GM04503 (cell line): Measurements from ENCODE around the gene ACOT7.

Experiments
- DNase-seq: peaks from one replicate; pipeline ENCODE4 v3.0.0-alpha.2; 2012; ENCODE audit warnings: low read depth

ACOT7 gene

DNA sequence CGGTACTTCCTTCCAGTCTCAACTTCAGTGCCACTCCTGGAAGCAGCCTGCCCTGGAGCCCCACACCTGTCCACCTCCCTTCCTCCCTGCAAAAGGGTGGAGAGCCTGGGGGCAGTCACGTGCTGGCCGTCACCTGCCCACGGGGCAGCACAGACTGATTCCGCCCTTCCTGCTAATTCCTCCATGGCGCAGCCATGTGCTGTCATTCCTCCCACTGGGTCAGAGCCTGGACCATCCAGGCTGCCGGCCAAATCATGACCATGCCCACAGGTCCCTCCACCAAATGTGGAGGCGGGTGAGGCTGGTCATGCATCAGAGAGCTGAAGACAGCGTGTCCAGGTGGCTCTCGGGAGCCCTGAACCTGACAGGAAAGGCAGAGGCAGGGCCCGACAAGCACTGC is 108.2 kb downstream of the ACOT7 start:
- no peak for DNase-seq

DNA sequence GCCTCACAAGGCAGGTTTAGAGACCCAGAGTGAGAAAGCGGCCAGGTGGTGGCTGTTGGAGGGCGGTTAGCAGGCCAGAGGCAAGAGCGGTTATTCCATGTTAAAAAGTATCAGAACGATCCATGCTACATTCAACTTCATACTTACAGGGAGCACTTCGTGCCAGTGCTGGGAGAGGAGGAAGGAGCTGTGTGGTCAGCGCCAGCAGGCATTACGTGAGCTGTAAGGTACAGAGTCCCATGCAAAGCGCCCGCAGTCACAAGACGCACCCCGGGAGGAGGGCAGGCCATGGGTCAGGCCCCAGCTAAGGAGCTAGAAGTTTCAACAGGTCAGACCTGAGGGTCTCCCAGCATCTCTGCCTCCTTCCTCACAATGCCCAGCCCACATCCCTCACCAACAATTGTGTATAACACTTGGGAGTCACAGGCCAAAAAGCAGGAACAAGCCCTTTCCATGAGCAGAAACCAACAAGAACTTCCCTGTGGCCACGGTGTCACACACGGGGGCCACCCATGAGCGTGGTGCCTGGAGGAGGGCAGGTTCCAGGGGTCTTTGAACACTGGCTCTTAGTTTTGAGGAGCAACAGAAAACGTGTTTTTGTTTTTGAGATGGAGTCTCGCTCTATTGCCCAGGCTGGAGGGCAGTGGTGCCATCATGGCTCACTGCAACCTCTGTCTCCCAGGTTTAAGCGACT is 110.8 kb downstream of the ACOT7 start:
- DNase-seq: no peak

DNA sequence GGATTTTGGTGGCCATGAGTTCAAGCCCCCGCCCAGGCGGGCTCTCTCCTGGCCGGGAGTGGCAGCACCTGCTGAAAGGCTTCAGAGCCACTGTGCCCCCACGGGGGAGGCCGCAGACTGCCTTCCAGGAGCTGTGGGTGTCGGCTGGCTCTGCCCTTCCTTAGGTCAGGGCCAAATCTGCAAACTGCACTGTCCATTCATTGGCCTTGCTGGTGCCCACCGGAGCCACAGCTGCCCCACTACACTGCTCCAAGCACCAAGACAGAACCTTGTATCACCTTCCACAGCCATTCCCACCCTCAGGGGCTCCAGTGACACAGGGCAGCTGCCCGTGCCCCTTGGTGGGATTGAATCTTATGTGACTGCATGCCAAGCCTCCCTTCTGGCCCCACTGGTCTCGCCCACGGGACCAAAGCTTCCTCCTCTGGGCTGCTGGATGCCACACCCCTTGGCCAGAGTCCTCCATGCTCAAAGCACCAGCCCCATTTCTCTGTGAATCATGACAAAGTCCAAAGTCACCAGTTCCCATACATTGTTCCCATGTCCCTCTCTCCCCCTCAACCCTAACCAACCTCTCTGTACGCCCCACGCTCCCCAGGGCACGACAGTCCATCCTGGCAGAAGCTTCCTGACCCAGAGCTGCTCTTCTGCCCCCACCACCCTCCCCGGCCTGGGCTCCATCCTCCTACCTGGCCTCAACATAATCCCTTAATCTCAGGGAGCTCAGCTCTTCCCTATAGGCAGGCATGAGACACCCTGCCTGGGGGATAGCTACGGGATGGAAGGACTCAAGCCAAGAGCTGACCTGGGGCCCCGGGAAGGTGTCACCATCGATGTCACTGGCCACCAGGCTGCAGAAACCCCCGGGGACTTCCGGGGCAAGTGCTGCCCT is 111.8 kb downstream of the ACOT7 start:
- DNase-seq: no peak

GRCh38 chr1:6280761-6281451 is 112.7 kb downstream of the ACOT7 start:
- no peak for DNase-seq

- DNase-seq: no peak
Measured at GRCh38 chr1:6279613-6280383, 113.8 kb downstream of the ACOT7 start.

- DNase-seq: no peak
Measured at GRCh38 chr1:6279066-6279465, 114.5 kb downstream of the ACOT7 start.

- no peak for DNase-seq
Measured at GRCh38 chr1:6278263-6278662, 115.3 kb downstream of the ACOT7 start.

GRCh38 chr1:6276811-6277555 is 116.6 kb downstream of the ACOT7 start:
- no peak for DNase-seq

- peak; percentile 49 for DNase-seq
Measured at GRCh38 chr1:6275826-6276782, 117.5 kb downstream of the ACOT7 start.

- no peak for DNase-seq
Measured at GRCh38 chr1:6274622-6275139, 118.9 kb downstream of the ACOT7 start.

- DNase-seq: no peak
Measured at GRCh38 chr1:6274102-6274501, 119.5 kb downstream of the ACOT7 start.

GRCh38 chr1:6273380-6273891 is 120.1 kb downstream of the ACOT7 start:
- peak; percentile 21 for DNase-seq

- no peak for DNase-seq
Measured at GRCh38 chr1:6272868-6273267, 120.7 kb downstream of the ACOT7 start.

- DNase-seq: no peak
Measured at GRCh38 chr1:6272452-6272851, 121.1 kb downstream of the ACOT7 start.

GRCh38 chr1:6271554-6271953 is 122.0 kb downstream of the ACOT7 start:
- no peak for DNase-seq

GRCh38 chr1:6271006-6271405 is 122.6 kb downstream of the ACOT7 start:
- no peak for DNase-seq

DNA sequence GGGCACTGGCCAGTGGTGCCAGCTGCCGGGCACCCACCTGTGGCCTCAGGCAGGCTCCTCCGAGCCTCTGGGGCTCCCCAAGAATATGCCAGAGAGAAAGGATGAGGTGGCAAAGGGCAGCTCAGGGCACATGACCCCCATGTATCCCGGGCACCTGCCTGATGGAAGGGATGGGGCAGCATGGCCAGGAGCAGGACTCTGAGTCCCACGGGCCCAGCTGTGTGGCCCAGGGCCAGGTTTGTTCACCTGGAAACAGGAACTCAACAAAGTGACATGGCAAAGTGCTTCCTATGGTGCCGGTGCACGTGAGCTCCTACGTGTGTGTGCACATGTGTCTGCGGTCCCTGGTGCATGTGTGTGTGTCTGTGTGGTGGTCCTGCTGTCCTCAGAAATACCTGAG is 123.2 kb downstream of the ACOT7 start:
- no peak for DNase-seq

DNA sequence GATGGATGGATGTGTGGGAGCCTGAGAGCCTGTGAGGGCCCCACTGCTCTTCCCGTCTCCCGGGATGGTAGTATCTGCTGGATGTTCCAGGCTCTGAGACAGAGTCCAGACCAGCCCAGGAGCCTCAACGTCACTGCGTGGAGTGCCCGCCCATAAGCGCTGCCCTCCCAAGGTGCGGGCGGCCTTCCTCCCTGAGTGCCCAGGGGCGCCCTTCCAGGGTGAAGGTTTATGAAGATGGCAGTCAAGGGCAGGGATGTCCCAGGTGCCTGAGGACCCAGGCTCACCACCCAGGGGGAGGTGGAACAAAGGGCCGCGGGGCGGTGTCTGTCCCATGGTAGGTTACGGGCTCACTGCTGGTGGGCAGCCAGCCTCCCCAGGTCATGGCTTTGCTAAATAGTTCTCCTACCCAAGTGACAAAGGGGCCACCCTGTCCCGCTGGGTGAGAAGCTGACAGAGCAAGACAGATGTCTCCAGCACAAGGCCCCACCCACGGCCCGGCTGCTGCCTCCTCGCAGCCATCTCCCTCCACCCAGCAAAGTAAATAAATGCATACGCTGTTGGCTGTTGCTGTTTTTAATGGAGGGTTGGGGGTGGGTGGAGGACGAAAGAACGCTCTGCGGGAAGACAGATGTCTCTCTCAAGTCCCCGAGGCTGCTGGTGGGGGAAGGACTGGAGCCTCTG is 123.7 kb downstream of the ACOT7 start:
- DNase-seq: no peak

DNA sequence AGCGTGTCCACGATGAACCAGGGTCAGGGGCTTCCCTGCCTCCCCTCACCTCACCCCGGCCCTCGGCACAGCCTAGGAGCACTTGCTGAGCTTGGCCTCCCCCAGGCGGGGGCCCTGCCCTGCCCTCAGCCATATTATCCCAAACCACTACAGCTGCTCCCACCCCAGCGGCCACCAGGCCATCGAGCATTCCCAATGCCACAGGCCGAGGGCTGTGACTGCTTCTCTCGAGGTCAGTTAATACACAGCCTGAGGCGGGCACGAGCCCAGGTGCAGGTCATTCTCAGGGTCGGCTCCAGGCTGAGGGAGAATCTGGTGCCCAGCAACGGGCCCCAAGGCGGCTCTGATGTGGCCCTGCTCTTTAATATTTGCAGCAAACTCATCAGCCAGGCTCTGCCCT is 124.3 kb downstream of the ACOT7 start:
- no peak for DNase-seq
